SK-N-SH (cell line): Measurements from ENCODE around the gene PCBP3. TPM values are rescaled to one million over a fixed set of nuclear protein-coding genes. Genes with fewer than 3 reads are reported as not detected.

Experiments used
- CTCF ChIA-PET: fragments of 300-600, 350-600 bp; formaldehyde crosslinking; extraction: SDS; loops from one replicate; lab custom pipeline; 2021; lab: Yijun Ruan, JAX
- POLR2A ChIA-PET: fragments of 350-600 bp; sonication (Branson Sonifier 250); formaldehyde crosslinking; extraction: SDS; loops from one replicate; lab custom pipeline; 2020; ENCODE audit warnings: antibody characterized with exemption, inconsistent platforms; lab: Yijun Ruan, JAX
- DNase-seq: peaks from one replicate; pipeline ENCODE4 v3.0.0; 2012
- H2AFZ ChIP-seq: fragments of 200-600 bp; sonication (generic); 2 replicates; pipeline ENCODE4 v1.8.1; 2016; ENCODE audit warnings: antibody characterized with exemption, mild to moderate bottlenecking, low read depth
- H3F3A ChIP-seq: fragments of 200-600 bp; sonication (generic); replicated peaks from 2 replicates; pipeline ENCODE3; 2016; ENCODE audit warnings: antibody characterized with exemption, mild to moderate bottlenecking; ENCODE audit not compliant: insufficient read depth
- H3K27ac ChIP-seq, 2 experiments: fragments of 200-500 bp in 1 of 2; fragments of 200-600 bp in 1 of 2; sonication (Bioruptor generic) in 1 of 2; sonication (generic), shearing (Covaris generic) in 1 of 2; 2 replicates each; pipeline versions ENCODE4 v1.5.1 to v1.6.1; 2014 to 2016; ENCODE audit warnings: low read depth in 2 of 2, inconsistent platforms in 1 of 2, low read length in 1 of 2, mild to moderate bottlenecking in 1 of 2, mixed read lengths in 1 of 2
- H3K27me3 ChIP-seq: fragments of 200-600 bp; sonication (generic), shearing (Covaris generic); 2 replicates; pipeline ENCODE4 v1.6.1; 2016; ENCODE audit warnings: mixed run types; ENCODE audit not compliant: insufficient read depth
- H3K36me3 ChIP-seq, 2 experiments: fragments of 200-500 bp in 1 of 2; fragments of 200-600 bp in 1 of 2; sonication (Bioruptor generic) in 1 of 2; sonication (generic) in 1 of 2; replicated peaks in 1 of 2; 2 replicates each; pipeline versions ENCODE3 to v1.5.1; 2014 to 2016; ENCODE audit warnings: low read length in 1 of 2, mild to moderate bottlenecking in 1 of 2; ENCODE audit not compliant: insufficient read depth in 2 of 2, control insufficient read depth in 1 of 2
- H3K4me1 ChIP-seq, 2 experiments: fragments of 200-500 bp in 1 of 2; fragments of 200-600 bp in 1 of 2; sonication (Bioruptor generic) in 1 of 2; sonication (generic), shearing (Covaris generic) in 1 of 2; 2 replicates each; pipeline versions ENCODE4 v1.5.1 to v1.6.1; 2014 to 2016; ENCODE audit warnings: low read depth in 1 of 2, low read length in 1 of 2, mixed run types in 1 of 2; ENCODE audit not compliant: insufficient read depth in 2 of 2, control insufficient read depth in 1 of 2
- H3K4me2 ChIP-seq: fragments of 200-600 bp; sonication (generic), shearing (Covaris generic); 2 replicates; pipeline ENCODE4 v1.6.1; 2017; ENCODE audit warnings: mixed run types
- H3K4me3 ChIP-seq, 2 experiments: fragments of 200-500 bp in 1 of 2; fragments of 200-600 bp in 1 of 2; sonication (Bioruptor generic) in 1 of 2; sonication (generic), shearing (Covaris generic) in 1 of 2; 2 replicates each; pipeline versions ENCODE4 v1.5.1 to v1.8.1; 2014 to 2016; ENCODE audit warnings: low read depth in 2 of 2, inconsistent platforms in 1 of 2, low read length in 1 of 2, mild to moderate bottlenecking in 1 of 2, mixed read lengths in 1 of 2, moderate library complexity in 1 of 2
- H3K79me2 ChIP-seq: fragments of 200-600 bp; sonication (generic); 2 replicates; pipeline ENCODE4 v1.8.1; 2017; ENCODE audit warnings: mild to moderate bottlenecking; ENCODE audit not compliant: insufficient read depth
- H3K9ac ChIP-seq: fragments of 200-600 bp; sonication (generic); 2 replicates; pipeline ENCODE4 v1.6.1; 2017; ENCODE audit warnings: mixed run types
- H3K9me2 ChIP-seq: fragments of 200-600 bp; sonication (generic); 2 replicates; pipeline ENCODE4 v1.6.1; 2017; ENCODE audit warnings: mixed run types
- H3K9me3 ChIP-seq: fragments of 200-600 bp; sonication (generic); 2 replicates; pipeline ENCODE4 v1.6.1; 2017; ENCODE audit warnings: mixed run types, mild to moderate bottlenecking, moderate library complexity
- H4K20me1 ChIP-seq: fragments of 200-600 bp; sonication (generic); 2 replicates; pipeline ENCODE4 v1.6.1; 2017; ENCODE audit warnings: mild to moderate bottlenecking, mixed run types; ENCODE audit not compliant: insufficient read depth
- CTCF ChIP-seq: fragments of 200-600 bp; sonication (generic); IDR thresholded peaks from 2 replicates; pipeline ENCODE4 v1.6.1; 2017; ENCODE audit warnings: antibody characterized with exemption, mild to moderate bottlenecking, moderate library complexity
- EP300 ChIP-seq, 2 experiments: IDR thresholded peaks; 2 replicates each; pipeline versions ENCODE4 v1.4.0 to v1.6.1; 2012; ENCODE audit warnings: borderline replicate concordance in 1 of 2, low read depth in 1 of 2, low read length in 1 of 2
- FOSL2 ChIP-seq: IDR thresholded peaks from 2 replicates; pipeline ENCODE4 v1.4.0; 2012; ENCODE audit warnings: low read depth, mild to moderate bottlenecking, moderate library complexity, borderline replicate concordance
- FOXJ3 ChIP-seq: sonication (generic); formaldehyde crosslinking; IDR thresholded peaks from 2 replicates; pipeline ENCODE4 v1.5.1; 2020; ENCODE audit warnings: mild to moderate bottlenecking, missing genetic modification reagents
- GABPA ChIP-seq: IDR thresholded peaks from 2 replicates; pipeline ENCODE4 v1.4.0; 2012; ENCODE audit warnings: low read depth, mild to moderate bottlenecking
- GATA2 ChIP-seq: sonication (generic); formaldehyde crosslinking; IDR thresholded peaks from 2 replicates; pipeline ENCODE4 v1.5.0; 2020; ENCODE audit warnings: mild to moderate bottlenecking, missing genetic modification reagents
- MEF2A ChIP-seq: IDR thresholded peaks from 2 replicates; pipeline ENCODE4 v1.4.0; 2012; ENCODE audit warnings: low read depth, borderline replicate concordance
- POLR2AphosphoS5 ChIP-seq: IDR thresholded peaks from 2 replicates; pipeline ENCODE4 v1.6.1; 2012; ENCODE audit warnings: low read depth, low read length
- RCOR1 ChIP-seq: fragments of 150-350 bp; IDR thresholded peaks from 2 replicates; pipeline ENCODE4 v1.6.1; 2017; ENCODE audit warnings: antibody characterized with exemption, low read length
- REST ChIP-seq: IDR thresholded peaks from 2 replicates; pipeline ENCODE4 v1.6.1; 2012; ENCODE audit warnings: mild to moderate bottlenecking, low read depth, low read length, moderate library complexity
- RFX5 ChIP-seq: IDR thresholded peaks from 2 replicates; pipeline ENCODE4 v1.6.1; 2012; ENCODE audit warnings: mild to moderate bottlenecking, improper control_type of control experiment, low read length
- SIN3A ChIP-seq: IDR thresholded peaks from 2 replicates; pipeline ENCODE4 v1.6.1; 2012; ENCODE audit warnings: low read depth, mild to moderate bottlenecking, low read length, moderate library complexity, borderline replicate concordance
- SMC3 ChIP-seq: IDR thresholded peaks from 2 replicates; pipeline ENCODE4 v1.6.1; 2012; ENCODE audit warnings: low read depth, low read length, improper control_type of control experiment
- TAF1 ChIP-seq: IDR thresholded peaks from 2 replicates; pipeline ENCODE4 v1.6.1; 2012; ENCODE audit warnings: low read depth, mild to moderate bottlenecking, low read length, moderate library complexity, borderline replicate concordance
- YY1 ChIP-seq: IDR thresholded peaks from 2 replicates; pipeline ENCODE4 v1.4.0; 2012; ENCODE audit warnings: low read depth, mild to moderate bottlenecking
- WGBS: methylation state at CpG from one replicate; pipeline ENCODE4 v1.1.6; 2017; ENCODE audit warnings: low lambda C conversion rate; 5-methylcytosine and 5-hydroxymethylcytosine counted together
- polyA plus RNA-seq, 3 experiments: library from polyadenylated mRNA; depleted of rRNA; stranded (reverse); fragments of >200 nt; gene quantifications; 2 replicates each; pipeline ENCODE4 v1.2.3, GENCODE V29; 2012

The PCBP3 gene
- polyA plus RNA-seq, 1 of the 3 experiments (the other 2 are of a cell fraction): 9.5 TPM

- no peaks in the 10 kb centered on the region for H3K79me2 ChIP-seq
- no peaks in the 10 kb centered on the region for H3K36me3 ChIP-seq
- WGBS: 67% methylated on average over 6 of the region's 10 CpGs
- no peaks in the 10 kb centered on the region for H4K20me1 ChIP-seq
- no peaks in the 10 kb centered on the region for H3K9me2 ChIP-seq
- H3K9me3 ChIP-seq: no peaks in the 10 kb centered on the region; the same call in 1 of the 2 replicates
- H3K4me2 ChIP-seq: no peak overlapping the region
- no peak overlapping the region for H3K27ac ChIP-seq
- H3K9ac ChIP-seq: no peak overlapping the region
- no peak for DNase-seq
- H2AFZ ChIP-seq: no peak overlapping the region
- H3K27me3 ChIP-seq: no peaks in the 10 kb centered on the region
- peaks cover 0 to 9% of the 10 kb centered on the region in 2 experiments; a peak in 1 of 4 replicates for H3K4me1 ChIP-seq
- TF ChIP-seq MEF2A: no peak
- no peak for TF ChIP-seq POLR2AphosphoS5
- TF ChIP-seq FOXJ3 (CRISPR knock-in tag): no peak
- no peak for TF ChIP-seq RFX5
- TF ChIP-seq RCOR1: no peak
- no peak for TF ChIP-seq SMC3
- H3F3A ChIP-seq: no peaks in the 10 kb centered on the region
- ChIA-PET POLR2A (no interaction called here), CTCF (interaction anchor here (1.2 to 8.5 kb wide), 3 partner anchors 9 to 223 kb away, joined by 3 to 135 read pairs (median 17); no protein-coding TSS in a partner anchor)
- no peak overlapping the region for H3K4me3 ChIP-seq
Measured at GRCh38 chr21:45598666-45599065, 44.9 kb upstream of the PCBP3 start.

GRCh38 chr21:45599146-45599581 is 44.4 kb upstream of the PCBP3 start:
- Histone ChIP-seq H2AFZ (no peak overlapping the region), H3K27me3 (no peaks in the 10 kb centered on the region), H3K4me2 (no peak overlapping the region), H3K79me2 (no peaks in the 10 kb centered on the region), H3K27ac (no peak overlapping the region), H3K4me3 (no peak overlapping the region), H3K9ac (no peak overlapping the region), H3K9me3 (no peaks in the 10 kb centered on the region; the same call in 1 of the 2 replicates), H3F3A (no peaks in the 10 kb centered on the region), H3K36me3 (no peaks in the 10 kb centered on the region), H3K9me2 (no peaks in the 10 kb centered on the region), H4K20me1 (no peaks in the 10 kb centered on the region), H3K4me1 (peaks cover 0 to 8% of the 10 kb centered on the region in 2 experiments; a peak in 1 of 4 replicates)
- ChIA-PET CTCF (interaction anchor here (8.5 kb wide), 1 partner anchor 42 kb away, joined by 135 read pairs; no protein-coding TSS in a partner anchor), POLR2A (no interaction called here)
- 75% methylated on average over 5 of the region's 14 CpGs for whole genome bisulfite sequencing
- TF ChIP-seq GABPA (no peak), YY1 (no peak), SMC3 (no peak)
- no peak for DNase-seq

GRCh38 chr21:45600248-45600647 is 43.3 kb upstream of the PCBP3 start:
- no peaks in the 10 kb centered on the region for H3K79me2 ChIP-seq
- H3F3A ChIP-seq: no peaks in the 10 kb centered on the region
- H3K27me3 ChIP-seq: no peaks in the 10 kb centered on the region
- CTCF ChIA-PET: interaction anchor here (8.5 kb wide), 1 partner anchor 43 kb away, joined by 135 read pairs; no protein-coding TSS in a partner anchor
- 38% methylated on average over 6 of the region's 6 CpGs for WGBS
- no peak for DNase-seq
- no peak overlapping the region for H2AFZ ChIP-seq
- TF ChIP-seq CTCF (no peak), REST (no peak), SIN3A (no peak), TAF1 (no peak), EP300 (IDR thresholded peaks at IDR 0.05; ENCODE audit: borderline replicate concordance in 1 of 2, low read depth in 1 of 2, low read length in 1 of 2) (no peak), GATA2 (no peak), FOSL2 (no peak)
- no peak overlapping the region for H3K4me3 ChIP-seq
- POLR2A ChIA-PET: no interaction called here
- no peak overlapping the region for H3K9ac ChIP-seq
- no peaks in the 10 kb centered on the region; the same call in 1 of the 2 replicates for H3K9me3 ChIP-seq
- H3K36me3 ChIP-seq: no peaks in the 10 kb centered on the region
- no peaks in the 10 kb centered on the region for H4K20me1 ChIP-seq
- H3K9me2 ChIP-seq: no peaks in the 10 kb centered on the region
- H3K4me1 ChIP-seq: peaks cover 0 to 8% of the 10 kb centered on the region in 2 experiments; a peak in 1 of 4 replicates
- no peak overlapping the region for H3K4me2 ChIP-seq
- no peak overlapping the region for H3K27ac ChIP-seq
